Kidney epithelial cell (primary cell): ENCODE results near the gene CAVIN3. TPM values are rescaled to one million over a fixed set of nuclear protein-coding genes. Genes with fewer than 3 reads are reported as not detected.

Experiments used
- DNase-seq: peaks from one replicate; pipeline ENCODE4 v3.0.0-alpha.2; 2010; ENCODE audit warnings: low read depth
- H3K27me3 ChIP-seq: 2 replicates; pipeline ENCODE4 v1.6.0; 2011; ENCODE audit warnings: low read length; ENCODE audit not compliant: control insufficient read depth, insufficient read depth
- H3K36me3 ChIP-seq: 2 replicates; pipeline ENCODE4 v1.5.1; 2011; ENCODE audit warnings: low read length; ENCODE audit not compliant: control insufficient read depth, insufficient read depth
- H3K4me3 ChIP-seq: 2 replicates; pipeline ENCODE4 v1.5.1; 2011; ENCODE audit warnings: low read depth, mild to moderate bottlenecking, control low read depth, low read length
- total RNA-seq: library from RNA; depleted of rRNA; stranded (reverse); fragments of >200 nt; gene quantifications from 2 replicates; pipeline ENCODE4 v1.2.3, GENCODE V29; 2015
- TF ChIP-seq, protein P1 (sequence below): IDR thresholded peaks from 2 replicates; pipeline ENCODE4 v1.5.1; 2011; ENCODE audit warnings: mild to moderate bottlenecking, moderate library complexity, low read length, control low read depth, inconsistent platforms; ENCODE audit not compliant: insufficient read depth, poor library complexity, severe bottlenecking

The CAVIN3 gene, protein sequence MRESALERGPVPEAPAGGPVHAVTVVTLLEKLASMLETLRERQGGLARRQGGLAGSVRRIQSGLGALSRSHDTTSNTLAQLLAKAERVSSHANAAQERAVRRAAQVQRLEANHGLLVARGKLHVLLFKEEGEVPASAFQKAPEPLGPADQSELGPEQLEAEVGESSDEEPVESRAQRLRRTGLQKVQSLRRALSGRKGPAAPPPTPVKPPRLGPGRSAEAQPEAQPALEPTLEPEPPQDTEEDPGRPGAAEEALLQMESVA
- 93.7 and 119 TPM in 2 replicates for total RNA-seq

DNA sequence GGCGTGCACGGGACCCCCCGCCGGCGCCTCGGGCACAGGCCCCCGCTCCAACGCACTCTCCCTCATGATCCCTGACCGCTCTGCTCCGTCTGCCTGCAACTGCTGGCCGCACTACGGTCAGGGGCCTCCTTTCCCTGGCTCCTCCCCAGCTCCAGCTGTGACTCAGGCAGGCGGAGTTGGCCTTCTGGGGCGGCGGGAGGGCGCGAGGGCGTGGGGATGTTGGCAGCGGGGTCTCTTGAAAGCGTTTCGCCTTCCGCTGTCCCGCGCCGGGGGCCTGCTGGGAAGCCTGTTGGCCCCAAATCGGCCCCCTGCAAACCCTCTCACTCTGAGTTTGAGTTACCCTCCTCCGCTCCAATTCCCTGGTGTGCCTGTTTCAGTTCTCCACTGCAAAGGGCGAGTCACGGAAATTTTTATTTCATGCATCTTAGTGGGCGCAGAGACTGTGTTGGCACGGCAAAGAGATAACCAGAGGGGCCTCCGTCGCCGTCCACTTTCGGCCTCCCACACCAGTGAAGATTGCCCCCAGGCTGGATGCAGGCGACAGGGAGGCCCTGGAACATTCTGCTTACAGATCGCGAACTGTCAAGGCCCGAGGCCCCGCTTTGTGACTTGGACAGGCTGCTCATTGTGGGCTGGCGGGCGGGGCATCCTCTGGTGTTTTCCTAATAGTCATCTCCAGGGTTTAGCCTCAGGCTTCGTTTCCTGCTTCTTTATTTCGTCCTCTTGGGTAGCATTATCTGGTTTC, at the start of gene CAVIN3:
CAVIN3 (minus strand) TSS at position 91 of the 745 bp plus-strand sequence; CDS start at position 66, 25 bp downstream.
- DNase-seq: no peak
- TF ChIP-seq, protein P1, sequence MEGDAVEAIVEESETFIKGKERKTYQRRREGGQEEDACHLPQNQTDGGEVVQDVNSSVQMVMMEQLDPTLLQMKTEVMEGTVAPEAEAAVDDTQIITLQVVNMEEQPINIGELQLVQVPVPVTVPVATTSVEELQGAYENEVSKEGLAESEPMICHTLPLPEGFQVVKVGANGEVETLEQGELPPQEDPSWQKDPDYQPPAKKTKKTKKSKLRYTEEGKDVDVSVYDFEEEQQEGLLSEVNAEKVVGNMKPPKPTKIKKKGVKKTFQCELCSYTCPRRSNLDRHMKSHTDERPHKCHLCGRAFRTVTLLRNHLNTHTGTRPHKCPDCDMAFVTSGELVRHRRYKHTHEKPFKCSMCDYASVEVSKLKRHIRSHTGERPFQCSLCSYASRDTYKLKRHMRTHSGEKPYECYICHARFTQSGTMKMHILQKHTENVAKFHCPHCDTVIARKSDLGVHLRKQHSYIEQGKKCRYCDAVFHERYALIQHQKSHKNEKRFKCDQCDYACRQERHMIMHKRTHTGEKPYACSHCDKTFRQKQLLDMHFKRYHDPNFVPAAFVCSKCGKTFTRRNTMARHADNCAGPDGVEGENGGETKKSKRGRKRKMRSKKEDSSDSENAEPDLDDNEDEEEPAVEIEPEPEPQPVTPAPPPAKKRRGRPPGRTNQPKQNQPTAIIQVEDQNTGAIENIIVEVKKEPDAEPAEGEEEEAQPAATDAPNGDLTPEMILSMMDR: no peak
- Histone ChIP-seq H3K27me3 (no peaks in the 10 kb centered on the region), H3K4me3 (peak within 1 kb of the TSS; percentile 45), H3K36me3 (no peaks in the 10 kb centered on the region)

DNA sequence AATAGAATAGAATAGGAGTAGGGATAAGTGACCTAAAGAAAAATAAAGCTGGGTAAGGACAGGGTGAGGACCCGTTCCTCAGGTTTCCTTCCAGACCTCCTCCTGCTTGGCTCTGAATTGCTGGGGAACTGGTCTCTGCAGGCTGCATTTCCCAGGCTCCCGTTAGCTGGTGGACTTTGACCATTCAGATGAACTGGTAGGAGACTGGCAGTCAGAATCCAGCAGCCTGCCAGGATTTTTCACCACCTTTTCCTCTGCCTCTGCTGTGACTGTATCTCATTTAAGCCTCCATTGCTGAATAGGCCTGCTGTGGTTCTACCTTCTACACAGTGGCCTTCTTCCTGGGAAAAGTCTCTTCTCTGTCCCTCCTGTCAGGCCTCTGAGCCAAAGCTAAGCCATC, 45.4 kb upstream of the CAVIN3 start:
- H3K4me3 ChIP-seq: no peak overlapping the region
- DNase-seq: no peak
- no peaks in the 10 kb centered on the region for H3K36me3 ChIP-seq
- H3K27me3 ChIP-seq: no peaks in the 10 kb centered on the region
- TF ChIP-seq, protein P1: no peak

DNA sequence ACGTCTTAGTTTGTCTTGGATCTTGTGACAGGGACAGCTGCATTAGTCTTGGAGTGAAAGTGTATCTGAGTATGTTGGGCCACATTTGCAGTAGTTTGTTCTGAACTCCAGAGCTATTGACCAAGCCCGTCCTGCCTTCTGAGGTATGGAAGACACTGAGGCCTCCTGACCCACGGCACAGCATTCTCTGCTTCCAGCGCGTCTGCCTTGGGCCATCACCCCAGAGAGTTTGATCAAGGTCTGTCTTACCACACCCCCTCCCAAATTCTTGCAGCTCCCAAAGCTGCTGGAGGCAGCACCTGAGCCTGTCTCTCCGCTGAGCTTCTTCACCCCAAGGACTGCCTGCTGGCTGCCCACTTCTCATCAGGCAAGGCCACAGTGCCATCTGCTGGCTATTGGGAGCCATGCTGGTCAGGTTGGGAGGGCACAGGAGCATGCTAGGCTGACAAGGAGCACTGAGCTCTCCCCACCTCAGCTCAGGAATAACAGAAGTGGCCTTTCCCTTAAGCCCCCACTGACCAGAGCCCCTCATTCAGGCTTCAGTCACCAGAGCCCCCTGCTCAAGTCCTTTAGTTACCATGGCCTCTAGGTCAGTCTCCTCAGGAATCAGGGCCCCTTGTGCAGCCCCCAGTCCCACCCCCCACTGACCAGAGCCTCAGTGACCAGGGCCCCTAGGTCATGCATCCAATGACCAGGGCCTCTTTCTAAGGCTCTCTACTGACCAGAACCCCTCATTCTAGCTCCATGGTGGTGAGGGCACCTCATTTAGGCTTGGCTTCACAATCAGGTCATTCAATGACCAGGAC, 42.8 kb upstream of the CAVIN3 start:
- H3K4me3 ChIP-seq: no peak overlapping the region
- peak; percentile 26 for DNase-seq
- no peaks in the 10 kb centered on the region for H3K27me3 ChIP-seq
- H3K36me3 ChIP-seq: no peaks in the 10 kb centered on the region
- TF ChIP-seq, protein P1: peak; percentile 91

DNA sequence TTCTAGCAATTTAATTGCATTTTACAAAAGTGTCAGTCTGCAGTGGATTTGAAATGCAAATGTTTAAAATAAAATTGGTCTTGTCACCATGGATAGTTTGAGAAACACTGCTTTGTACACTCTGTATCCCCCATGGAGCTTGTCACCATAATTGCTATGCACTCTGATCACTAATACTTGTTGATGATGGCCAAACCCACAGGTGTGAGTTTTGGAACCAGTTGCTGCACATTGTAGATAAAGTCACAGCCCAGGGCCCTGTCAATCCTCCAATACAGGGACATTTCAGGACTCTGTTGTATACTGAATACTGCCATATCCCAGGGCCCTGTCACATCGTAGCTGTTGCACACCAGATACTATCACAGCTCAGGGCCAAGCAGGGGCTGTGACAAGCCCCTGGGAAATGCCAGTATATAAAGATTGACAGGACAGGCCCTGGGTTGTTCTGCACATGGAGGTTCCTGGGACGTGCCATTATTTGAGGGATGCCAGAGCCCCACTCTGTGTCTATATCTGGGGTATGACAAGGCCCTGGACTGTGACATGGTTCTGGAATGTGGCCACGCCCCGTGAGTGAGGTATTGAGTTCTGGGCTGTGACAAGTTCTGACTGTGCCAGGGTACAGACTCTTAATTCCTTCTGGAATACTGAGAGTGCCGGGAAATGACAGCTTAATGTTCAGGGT, 42.0 kb upstream of the CAVIN3 start:
- DNase-seq: no peak
- Histone ChIP-seq H3K4me3 (no peak overlapping the region), H3K27me3 (no peaks in the 10 kb centered on the region), H3K36me3 (no peaks in the 10 kb centered on the region)
- TF ChIP-seq, protein P1: no peak

DNA sequence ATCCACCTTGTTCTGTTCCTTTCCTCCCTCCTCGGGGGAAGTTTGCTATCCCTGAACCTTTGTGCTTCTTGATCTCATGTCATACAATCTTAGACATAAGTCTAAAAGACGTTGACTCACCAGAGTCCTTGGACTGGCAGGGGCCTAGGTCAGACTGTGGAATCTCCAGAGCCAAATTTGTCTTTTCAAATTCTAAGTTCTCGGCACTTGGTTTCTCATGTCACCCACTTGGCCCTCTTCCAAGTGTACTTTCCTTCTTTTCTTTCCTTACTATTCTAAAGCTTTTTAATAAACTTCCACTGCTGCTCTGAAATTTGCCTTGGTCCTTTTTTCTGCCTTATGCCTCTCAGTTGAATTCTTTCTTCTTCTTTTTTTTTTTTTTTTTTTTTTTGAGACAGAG, 39.9 kb upstream of the CAVIN3 start:
- Histone ChIP-seq H3K36me3 (no peaks in the 10 kb centered on the region), H3K4me3 (no peak overlapping the region), H3K27me3 (no peaks in the 10 kb centered on the region)
- no peak for DNase-seq
- TF ChIP-seq, protein P1: no peak
